Measurements from ENCODE around the gene SCN7A.
"Not testable (repeated sequence)": the region's sequence is repeated elsewhere in the genome, so short reads cannot be mapped to it uniquely, and the experiment has no call there.

The SCN7A gene

DNA sequence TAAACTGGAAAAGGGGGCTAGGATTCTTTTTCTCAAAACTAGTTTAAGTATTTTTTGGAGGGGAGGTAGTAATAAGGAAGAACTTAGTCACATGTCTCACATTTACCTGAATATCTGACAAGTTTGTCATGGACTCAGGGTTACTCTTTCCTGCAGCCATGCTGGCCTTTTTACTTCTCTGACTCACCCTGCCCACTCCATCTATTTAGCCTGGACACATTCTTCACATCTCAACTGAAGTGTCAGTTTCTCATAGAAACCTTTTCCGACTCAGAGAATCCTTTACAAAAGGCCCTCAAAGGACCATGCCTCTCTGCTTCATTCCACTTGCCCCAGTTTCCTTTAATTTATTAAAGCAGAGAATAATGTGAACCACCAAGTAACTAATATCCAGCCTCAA is 42.6 kb downstream of the SCN7A start:
- no peak for DNase-seq

- no peak for DNase-seq
These were observed 44.6 kb downstream of the SCN7A start for GRCh38 chr2:166449439-166449838.

GRCh38 chr2:166448106-166448505 is 45.9 kb downstream of the SCN7A start:
- no peak for DNase-seq

DNA sequence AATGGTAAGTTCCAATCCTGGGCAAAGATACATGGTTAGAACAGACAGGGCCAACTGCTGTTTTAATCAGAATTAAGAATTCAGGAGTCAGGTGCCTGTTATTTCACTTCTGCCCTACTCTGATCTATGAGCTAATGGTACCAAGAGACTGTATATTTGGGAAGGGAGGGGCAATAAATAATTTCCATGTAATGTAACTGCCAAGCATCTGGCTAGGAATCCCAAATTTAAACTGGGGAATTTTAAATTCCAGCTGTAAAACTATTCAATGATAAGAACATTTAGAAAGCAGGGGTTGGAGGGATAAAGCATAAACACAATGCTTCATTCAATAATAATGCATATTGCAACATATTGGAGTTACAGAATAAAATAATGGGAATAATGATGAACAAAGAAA is 49.7 kb downstream of the SCN7A start:
- no peak for DNase-seq

DNA sequence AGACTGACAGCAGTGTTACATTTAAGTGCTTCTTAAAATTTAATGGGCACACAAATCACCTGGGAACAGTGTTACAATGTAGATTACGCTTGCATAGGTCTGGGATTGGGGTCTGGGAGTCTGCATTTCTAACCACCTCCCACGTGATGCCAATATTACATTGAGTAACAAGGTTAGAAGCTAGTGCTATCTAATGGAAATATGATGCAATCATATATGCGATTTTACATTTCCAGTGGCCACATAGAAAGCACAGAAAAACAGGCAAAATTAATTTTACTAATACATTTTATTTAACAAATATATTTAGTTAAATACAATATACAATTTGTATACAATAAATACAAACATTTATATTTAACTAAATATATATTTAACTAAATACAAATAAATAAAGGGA is 53.7 kb downstream of the SCN7A start:
- no peak for DNase-seq

DNA sequence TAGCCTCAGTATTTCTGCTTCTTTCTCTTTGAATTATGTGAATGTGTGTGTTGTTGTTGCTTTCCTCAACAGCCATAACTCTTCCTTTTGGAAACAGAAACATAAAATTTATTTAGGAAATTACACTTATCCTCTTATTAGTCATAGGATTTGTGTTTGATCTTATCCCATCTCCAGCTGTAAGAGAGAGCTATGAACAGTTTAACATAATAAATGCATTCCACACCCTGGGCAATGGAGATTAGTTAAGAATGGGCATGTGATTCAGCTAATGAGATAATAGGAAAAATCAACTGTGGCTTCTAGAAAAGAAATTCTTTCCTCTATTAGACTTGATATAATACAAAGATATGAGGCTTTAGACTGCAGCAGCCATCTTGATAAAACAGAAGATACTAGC is 55.0 kb downstream of the SCN7A start:
- DNase-seq, result no peak

- DNase-seq, result no peak
These were observed 57.1 kb downstream of the SCN7A start for GRCh38 chr2:166436976-166437375.

DNA sequence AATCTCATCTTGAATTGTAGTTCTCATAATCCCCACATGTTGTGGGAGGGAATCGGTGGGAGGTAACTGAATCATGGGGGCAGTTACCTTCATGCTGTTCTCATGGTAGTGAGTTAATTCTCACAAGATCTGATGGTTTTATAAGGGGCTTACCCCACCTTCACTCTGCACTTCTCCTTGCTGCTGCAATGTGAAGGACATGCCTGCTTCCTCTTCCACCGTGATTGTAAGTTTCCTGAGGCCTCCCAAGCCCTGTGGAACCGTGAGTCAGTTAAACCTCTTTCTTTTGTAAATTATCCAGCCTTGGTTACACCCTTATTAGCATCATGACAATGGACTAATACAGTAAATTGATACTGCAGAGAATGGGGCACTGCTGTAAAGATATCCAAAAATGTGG is 57.9 kb downstream of the SCN7A start:
- DNase-seq, result no peak

- DNase-seq, result no peak
These were observed 59.6 kb downstream of the SCN7A start for GRCh38 chr2:166434491-166434890.

DNA sequence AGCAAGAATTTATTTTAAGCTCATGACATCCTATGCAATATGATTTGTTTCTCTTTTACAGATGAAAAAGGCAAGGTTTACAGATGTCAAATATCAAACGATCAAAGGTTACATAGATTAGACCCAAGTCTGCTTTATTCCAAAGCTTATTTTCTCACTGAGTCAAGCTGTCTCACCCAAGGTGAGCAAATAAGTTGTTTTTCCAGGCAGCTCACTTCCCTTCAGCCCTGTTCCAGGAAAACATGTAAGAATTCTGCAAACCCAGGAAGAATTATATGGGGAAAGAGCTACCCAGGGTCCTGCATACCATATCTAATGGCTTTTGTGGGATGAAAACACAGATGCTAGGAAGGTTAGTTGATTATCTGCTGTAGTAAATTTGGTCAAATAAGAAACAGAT is 60.6 kb downstream of the SCN7A start:
- no peak for DNase-seq

DNA sequence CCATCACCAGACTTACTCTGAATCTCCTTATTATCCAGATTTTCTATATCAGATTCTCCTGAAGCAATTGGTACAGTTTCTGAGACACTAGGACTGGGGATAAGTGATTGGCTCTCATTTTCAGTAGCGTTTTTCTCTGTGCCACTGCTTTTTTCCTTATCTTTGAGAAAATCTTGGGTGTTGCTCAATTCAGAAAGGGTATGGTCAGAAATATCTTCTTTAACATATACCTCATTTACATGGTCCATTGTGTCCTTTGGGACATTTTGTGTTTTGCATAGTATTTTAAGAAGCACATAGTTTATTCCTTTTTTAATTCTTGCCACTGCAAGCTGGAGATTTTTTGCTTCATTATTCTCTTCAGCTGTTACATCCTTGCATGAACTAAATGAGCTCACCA is 61.7 kb downstream of the SCN7A start:
- no peak for DNase-seq

GRCh38 chr2:166424841-166425240 is 69.2 kb downstream of the SCN7A start:
- DNase-seq, result no peak

- no peak for DNase-seq
These were observed 74.5 kb downstream of the SCN7A start for GRCh38 chr2:166419616-166419934.

- DNase-seq, result no peak
These were observed 75.0 kb downstream of the SCN7A start for GRCh38 chr2:166418853-166419615.

- no peak for DNase-seq
These were observed 76.4 kb downstream of the SCN7A start for GRCh38 chr2:166417669-166418068.

DNA sequence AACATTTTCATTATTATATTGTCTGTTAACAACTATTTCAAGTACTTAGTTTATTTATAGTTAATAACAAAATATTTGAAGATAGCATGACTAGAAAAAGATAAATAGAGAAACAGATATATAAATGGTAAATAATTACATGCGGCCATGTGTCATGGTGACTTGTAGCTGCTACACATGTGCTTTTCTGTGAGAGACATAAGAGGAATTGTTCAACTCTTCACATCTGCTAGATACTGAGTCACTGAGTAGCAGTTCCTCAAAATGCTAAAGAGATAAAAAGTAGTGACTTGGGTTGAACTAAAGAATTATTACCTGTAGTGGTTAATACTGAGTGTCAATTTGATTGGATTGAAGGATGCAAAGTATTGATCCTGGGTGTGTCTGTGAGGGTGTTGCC is 80.8 kb downstream of the SCN7A start:
- DNase-seq, result no peak

DNA sequence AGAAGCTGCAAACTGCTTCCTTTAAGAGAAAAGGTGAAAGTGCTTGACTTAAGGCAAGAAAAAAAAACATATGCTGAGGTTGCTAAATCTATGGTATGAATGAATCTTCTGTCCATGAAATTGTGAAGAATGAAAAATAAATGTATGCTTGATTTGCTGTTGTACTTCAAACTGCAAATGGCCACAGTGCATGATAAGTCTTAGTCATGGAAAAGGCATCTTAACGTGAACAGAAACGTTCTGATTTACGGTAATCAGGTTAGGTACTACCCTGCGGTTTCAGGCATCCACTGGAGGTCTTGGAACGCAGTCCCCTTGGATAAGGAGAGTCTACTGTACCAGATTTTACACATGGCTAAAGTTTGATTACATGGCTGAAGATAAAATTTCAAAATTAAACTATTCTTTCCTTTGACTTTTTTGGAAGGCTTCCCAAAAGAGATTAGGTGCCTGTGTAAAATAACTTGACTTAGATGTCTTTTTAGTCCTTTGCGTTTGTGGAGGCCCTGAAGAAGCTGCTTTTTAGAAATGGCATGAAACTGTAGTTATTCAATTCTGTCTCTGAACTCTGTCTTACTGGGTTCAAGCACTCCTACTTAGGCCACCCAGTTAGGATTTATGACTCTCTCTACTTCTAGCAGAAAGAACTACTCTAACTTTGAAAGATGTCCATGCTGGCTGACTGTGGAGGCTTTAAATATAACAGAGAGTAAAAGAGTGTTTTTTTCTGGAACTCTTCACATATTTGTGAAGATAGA is 82.4 kb downstream of the SCN7A start:
- DNase-seq, result no peak

DNA sequence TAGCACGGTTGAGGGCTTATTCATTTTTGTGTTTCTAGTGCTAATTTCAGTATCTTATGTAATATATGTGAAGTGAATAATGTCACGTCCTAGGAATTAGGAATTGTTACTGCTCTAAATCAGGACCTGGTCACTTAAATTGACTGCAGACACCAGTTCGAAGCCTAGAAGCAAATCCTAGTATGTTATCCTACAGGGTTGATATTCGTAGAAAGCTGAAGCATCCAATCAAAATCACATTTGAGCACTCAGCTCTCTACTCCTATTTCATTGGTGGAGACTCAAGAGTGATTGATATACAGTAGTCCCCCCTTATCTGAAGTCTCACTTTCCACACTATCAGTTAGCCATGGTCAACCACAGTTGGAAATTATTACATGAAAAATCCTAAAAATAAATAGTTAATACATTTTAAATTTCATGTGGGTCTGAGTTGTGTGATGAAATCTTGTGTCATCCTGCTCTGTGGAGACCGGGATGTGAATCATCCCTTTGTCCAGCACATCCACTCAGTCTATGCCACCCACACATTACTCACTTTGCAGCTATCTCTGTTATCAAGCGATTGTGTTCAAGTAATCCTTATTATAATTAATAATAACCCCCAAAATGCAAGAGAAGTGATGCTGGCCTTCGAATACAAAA is 83.1 kb downstream of the SCN7A start:
- DNase-seq, result no peak

GRCh38 chr2:166407746-166408145 is 86.3 kb downstream of the SCN7A start:
- not testable (repeated sequence) for DNase-seq

GRCh38 chr2:166406374-166406773 is 87.7 kb downstream of the SCN7A start:
- no peak for DNase-seq

GRCh38 chr2:166405569-166405926 is 88.5 kb downstream of the SCN7A start:
- no peak for DNase-seq

- DNase-seq, result no peak
These were observed 89.0 kb downstream of the SCN7A start for GRCh38 chr2:166404831-166405568.

DNA sequence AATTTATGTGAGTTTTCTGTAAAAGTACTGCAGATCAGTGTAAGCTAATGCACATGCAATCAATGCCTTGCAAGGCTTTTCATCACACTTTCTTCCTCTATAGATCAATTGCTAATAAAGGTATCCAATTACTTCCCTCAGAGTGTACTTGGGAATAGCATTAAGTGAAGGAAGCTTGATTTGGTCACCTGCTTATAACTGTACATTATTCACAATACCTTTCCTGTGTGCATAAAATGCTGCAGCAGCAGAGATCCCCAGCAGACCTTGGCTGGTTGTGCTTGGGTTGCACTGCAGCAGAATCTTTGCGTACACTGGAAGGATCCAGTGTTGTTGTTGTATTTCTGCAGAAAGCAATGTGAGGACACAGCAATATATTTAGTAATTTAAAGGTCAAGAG is 99.8 kb downstream of the SCN7A start:
- DNase-seq, result no peak

- no peak for DNase-seq
These were observed 101.0 kb downstream of the SCN7A start for GRCh38 chr2:166393008-166393407.
